COR-L47 (cell line): Measurements from ENCODE around the gene CYP19A1.
"Not testable (repeated sequence)": the region's sequence is repeated elsewhere in the genome, so short reads cannot be mapped to it uniquely, and the experiment has no call there.

Source experiments
- DNase-seq: peaks from one replicate; lab custom pipeline; 2025; lab: John Stamatoyannopoulos, UW

Gene CYP19A1

DNA sequence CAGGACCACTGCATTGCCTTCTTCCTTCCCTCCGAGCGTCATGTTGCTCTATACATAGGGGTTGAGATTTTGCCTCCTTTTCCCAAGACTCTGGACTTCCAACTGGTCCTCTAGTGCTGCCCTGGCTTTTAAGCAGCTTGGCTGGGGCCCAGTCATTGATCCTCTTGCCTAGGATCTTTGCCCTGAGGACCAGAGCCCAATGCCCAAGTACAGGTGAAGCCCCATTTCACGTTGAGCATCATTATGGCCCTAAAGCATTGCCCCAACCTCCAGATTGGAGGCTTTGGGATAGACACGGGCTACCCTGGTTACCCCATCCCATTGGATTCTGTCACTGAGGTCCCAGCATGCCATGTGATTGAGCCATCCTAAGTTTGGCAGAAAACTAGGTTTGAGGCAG is 47.7 kb downstream of the CYP19A1 start:
- DNase-seq, result no peak

DNA sequence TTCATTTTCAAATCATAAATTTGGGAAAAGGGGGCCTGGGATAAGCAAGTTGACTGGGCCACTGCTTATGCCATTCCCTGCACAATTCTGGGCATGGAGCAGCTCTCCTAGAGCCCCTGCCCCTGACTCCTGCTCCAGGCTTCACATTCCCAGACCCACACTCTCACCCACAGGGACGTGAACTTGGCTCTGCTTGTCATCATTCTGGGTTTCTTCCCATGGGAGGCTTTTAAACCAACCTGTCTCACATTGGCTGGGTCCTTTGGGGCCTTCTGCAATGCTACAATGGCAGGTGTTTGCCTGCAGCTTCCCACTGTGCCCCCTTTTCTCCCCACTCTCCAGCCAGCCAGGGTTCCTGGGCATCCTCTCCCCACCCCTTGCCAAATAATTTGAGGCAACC is 49.1 kb downstream of the CYP19A1 start:
- DNase-seq, result no peak

DNA sequence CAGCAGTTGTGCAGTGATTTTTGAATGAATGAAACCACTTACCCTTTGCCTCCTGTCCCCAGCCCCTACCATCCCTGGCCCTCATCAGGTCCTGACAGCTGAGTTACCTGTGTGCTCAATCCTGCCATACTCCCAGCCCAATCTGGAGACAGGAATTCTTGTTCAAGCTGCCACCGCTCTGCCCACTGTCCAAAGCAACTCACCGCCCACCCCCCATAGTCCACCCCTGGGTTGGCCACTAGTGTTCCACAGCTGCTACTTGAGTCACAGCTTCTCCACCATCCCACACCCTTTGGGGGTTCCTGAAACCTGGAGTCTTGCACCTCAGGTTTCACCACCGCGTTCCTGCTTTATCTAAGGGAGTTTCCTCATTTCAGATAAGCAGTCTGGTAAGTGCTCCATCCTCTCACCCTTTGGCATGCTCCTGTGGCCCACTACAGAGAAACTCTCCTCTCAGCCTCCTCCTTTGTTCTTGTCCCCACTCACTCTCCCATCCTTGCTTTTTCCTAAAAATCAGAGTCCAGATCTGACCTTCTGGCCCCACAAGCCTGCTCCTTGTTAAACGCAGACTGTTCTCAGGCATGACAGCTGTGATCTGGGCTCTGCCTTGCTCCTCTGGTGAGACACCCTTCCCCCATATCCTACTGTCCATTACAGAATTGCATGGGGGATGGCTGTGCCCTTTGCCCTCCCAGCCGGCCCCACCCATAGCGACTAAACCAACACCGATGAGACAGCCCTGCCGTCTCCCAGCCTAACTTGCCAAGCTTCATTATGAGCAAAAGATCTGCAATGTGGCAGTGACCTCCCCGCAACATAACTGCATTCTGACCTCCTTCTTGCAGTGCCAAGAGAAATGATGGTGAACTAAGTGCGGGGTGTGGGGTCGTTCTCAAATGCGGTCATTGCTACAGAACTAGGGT is 50.0 kb downstream of the CYP19A1 start:
- no peak for DNase-seq

DNA sequence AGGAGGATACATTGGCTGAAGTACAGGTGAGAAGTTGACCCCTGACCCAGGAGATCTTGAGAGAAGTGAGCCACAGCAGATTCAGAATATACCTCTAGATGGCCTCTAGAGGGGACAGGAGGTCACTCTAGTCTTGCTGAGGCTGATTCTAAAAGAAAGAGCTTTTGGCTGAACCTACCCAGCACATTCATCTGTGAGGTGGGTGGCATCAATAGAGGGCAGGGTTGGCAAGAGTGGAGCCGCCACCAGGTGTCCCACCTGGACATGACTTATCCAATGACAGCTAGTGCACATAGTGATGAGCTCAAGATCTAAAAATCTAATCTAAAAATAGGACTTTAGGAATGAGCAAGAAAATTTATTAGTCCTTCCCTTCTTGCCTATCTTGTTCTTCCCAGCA is 51.6 kb downstream of the CYP19A1 start:
- DNase-seq, result peak; percentile 33

DNA sequence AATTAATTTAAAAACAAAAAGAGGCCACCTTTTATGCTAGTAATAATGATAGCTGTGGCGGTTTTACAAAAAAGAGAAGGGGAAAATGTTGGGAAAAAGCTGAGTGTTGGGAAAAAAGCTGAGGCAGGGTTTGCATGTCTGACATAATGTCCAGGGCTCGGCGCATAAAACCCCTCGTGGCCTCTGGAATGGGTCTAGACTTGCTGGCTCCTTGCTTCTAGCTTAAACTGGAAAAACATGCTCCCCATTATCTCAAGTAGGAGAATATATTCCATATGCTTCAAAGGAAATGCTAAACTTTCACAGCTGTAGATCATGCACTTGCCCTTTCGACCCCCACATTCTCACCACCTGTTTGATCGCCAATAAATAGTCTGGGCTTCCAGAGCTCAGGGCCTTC is 53.0 kb downstream of the CYP19A1 start:
- DNase-seq, result no peak

- no peak for DNase-seq
Observed at GRCh38 chr15:51284871-51285270, 53.5 kb downstream of the CYP19A1 start.

DNA sequence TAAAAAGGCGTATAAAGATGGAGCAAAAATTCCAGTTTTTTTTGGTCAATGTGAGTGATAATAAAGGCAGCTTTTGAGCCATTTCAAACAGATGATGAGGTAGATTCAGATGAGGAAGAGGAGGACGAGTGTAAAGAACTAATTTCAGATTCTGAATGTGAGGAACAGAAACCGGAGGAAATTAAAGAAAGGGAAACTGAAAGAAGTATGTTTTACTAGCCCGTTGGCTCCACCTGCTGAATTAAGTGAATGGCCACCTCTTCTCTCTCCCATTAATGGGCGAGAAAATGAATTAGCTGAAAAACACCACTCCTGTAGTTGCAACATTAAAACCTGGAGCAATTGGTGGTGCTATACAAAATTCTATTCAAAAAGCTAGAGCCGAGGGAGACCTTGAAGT is 55.4 kb downstream of the CYP19A1 start:
- DNase-seq, result no peak

- DNase-seq, result not testable (repeated sequence)
Observed at GRCh38 chr15:51282241-51282640, 56.2 kb downstream of the CYP19A1 start.

DNA sequence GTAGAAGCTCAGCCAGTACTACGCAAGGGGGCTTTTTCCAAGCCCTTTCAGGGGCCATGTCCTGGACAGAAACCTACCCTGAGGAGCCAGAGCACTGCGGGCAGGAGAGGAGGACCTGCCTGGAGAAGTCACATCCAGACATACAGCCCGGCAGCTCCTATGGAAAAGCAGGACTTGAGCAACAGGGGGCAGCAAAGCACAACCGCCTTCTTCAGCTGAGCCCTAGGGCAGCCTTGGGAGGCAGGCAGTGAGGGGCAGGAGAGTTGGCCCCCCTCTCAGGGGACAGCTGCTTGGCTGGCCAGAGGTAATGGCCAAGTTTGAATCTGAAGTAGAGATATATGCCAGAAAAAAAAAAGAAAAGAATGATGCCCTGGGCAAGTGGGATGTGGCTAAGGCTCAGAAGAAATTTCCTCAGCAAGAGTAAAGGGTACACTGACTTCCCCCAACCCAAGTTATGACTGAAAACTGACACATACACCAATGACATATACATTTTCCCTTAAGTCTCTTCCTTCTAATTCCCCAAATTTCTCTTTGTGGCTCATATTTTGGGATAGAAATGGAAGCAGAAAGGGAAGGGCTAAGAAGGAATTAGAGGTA is 56.9 kb downstream of the CYP19A1 start:
- DNase-seq, result peak; percentile 67

DNA sequence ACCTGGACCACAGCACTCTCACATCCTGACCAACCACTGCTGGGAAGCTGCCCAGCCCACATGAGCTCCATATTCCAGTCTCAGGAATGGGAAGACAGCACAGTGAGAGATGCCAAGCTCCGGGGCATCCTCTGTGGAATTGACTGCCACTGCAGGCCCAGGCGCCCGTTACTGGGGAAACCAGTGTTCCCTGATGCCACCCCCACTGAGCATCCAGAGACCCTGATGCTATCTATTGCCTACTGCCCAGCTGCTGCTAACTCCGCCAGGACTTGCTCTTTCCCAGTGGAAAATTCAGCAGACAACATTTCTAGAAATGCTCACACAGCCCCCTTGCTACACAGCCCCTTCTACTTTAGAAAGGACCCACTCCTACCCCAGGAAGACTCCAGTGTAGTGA is 57.6 kb downstream of the CYP19A1 start:
- DNase-seq, result no peak

- no peak for DNase-seq
Observed at GRCh38 chr15:51279391-51279790, 59.0 kb downstream of the CYP19A1 start.

GRCh38 chr15:51277101-51277500 is 61.3 kb downstream of the CYP19A1 start:
- no peak for DNase-seq

DNA sequence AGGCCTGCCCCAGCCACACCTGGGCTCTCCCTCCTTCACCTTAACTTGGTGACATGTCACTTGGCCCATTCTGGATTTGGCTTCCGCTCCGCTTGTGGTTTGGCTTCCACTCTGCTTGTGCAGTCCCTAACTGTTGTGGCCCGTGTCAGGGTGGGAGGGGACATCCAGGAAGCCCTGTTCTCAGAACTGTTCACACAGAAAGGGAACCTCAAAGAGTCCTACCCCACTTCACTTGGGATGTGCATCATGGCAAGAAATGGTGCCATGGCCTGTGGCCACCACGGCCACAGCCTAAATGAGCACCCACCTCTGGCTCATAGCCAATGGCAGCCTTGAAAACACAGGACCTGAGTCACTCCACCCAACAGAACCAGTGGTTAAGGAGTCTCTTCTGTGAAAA is 63.4 kb downstream of the CYP19A1 start:
- DNase-seq, result no peak

DNA sequence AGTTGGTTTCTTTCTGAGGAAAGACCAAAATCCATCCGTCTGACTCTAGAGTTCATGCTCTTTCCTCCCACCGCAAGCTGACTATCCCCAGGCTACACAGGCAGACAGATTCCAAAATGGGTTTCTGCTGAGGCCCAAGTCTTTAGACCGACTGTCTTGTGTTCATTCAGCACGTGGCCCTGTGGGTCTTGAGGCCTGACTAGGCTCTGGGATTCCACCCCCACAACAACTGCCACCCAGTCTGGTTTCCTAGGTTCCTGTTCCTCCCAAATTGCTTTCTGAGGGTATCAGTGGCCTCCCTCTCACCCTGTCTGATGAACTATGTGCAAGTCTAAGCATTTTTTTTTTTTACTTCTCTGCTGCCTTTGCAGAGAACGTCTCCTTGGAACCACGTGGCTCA is 67.7 kb downstream of the CYP19A1 start:
- DNase-seq, result no peak

DNA sequence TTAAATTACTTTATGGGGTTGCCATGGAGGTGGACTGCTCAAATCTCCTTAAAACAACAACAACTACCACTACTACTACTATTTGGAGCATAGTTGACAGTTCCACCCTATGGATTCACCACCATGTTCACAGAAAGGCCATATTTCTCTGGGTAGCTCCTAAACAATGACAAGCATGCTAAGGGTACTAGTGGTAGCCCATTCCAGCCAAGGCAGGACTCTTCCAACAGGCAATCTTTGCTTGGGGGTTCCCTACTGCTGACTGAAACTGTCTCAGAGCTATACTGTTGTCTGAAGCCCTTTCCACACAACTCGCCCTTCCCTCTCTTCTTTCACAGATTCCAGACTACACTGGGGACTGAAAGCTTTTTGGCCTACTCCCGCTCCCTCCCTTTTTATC is 68.9 kb downstream of the CYP19A1 start:
- no peak for DNase-seq

DNA sequence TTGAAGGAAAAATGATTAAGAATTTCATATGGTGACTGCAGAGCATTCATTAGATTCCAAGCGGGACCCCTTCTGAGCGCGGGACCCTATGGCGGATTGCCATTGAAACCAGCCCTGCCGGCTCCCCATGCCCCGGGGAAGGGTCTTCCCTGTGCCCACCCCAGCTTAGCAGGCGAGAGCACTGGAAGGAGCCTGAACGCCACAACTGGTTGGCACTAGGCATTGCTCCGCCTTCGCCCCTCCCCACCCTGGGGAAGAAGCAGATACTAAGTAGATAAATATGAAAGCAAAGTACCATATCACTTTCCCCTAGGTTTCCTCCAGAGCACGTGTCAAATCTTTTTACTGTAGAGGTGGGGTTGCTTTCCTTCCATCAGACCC is 70.7 kb downstream of the CYP19A1 start:
- DNase-seq, result peak; percentile 58

- no peak for DNase-seq
Observed at GRCh38 chr15:51267051-51267702, 71.2 kb downstream of the CYP19A1 start.

- DNase-seq, result no peak
Observed at GRCh38 chr15:51266656-51267050, 71.7 kb downstream of the CYP19A1 start.

DNA sequence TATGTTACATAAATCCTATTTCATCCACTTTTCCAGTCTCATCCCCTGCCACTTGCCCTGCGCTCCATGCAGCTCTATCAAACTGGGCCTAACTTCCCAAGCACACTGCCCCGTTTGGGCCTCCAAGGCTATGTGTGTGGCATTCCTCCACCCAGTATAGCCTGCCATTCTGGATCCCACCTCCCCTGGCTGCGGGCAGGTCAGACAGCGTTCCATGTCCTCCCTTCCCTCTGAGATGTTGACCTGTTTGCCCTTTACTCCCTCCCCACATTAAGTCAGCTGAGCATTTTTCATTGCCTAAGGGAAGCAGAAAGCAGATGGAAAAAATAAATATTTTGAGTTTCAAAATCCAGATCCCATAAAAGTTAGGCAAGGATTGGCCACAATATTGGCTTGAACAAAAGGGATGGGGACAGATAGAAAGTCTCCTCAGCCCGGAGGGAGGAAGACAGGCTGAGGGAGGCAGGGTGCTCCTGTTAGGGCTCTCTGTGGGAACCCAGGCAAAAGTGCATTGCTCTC is 73.3 kb downstream of the CYP19A1 start:
- DNase-seq, result no peak

DNA sequence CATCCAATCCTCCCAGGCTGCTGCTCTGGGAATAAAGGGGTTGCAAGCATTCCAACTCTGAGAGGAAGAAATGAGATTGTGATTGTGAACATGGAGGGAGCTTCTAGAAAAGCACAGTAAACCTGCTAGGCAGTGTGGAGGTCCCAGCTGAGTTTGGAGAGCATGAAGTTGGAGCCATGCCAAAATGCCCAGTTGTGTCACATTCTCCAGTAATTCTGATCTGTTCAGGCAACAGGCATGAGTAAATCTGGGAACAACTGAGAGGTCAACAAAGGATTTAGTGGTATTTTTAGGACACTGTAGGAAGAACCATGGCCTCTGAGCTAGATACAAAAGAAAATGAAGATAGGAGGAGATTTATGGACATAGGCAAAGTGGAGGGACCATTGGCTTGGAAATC is 74.7 kb downstream of the CYP19A1 start:
- DNase-seq, result no peak

DNA sequence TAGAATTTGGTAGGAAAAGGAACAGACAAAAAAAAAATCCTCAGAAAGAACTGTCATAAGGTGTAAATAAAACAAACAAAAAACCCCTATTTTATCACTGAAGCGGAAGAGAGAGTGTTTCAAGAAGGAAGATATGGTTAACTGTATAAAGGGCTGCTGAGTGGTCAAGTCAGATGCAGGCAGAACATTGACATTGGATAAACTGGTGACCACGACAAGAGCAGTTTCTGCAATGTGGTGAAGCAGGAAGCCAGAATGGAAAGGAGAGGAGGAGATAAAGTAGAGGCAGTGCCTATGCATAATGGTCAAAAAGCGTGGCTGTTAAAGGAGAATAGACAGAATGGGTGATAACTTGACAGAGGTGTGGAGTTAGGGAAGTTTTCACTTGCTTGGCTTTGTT is 75.3 kb downstream of the CYP19A1 start:
- DNase-seq, result no peak

- no peak for DNase-seq
Observed at GRCh38 chr15:51262463-51262862, 75.9 kb downstream of the CYP19A1 start.

GRCh38 chr15:51261113-51261512 is 77.3 kb downstream of the CYP19A1 start:
- not testable (repeated sequence) for DNase-seq
